Esophagus muscularis mucosa (tissue), 4 donors: Measurements from ENCODE around the gene NTRK2.

Experiments
- CTCF ChIP-seq, 3 experiments: fragments of 200-600 bp in 2 of 3; fragments of 450-650 bp in 1 of 3; sonication (generic) in 2 of 3; IDR thresholded peaks; one replicate each; pipeline ENCODE4 v1.5.1; 2017 to 2019; ENCODE audit warnings: antibody characterized with exemption in 3 of 3, mild to moderate bottlenecking in 2 of 3, moderate library complexity in 1 of 3
- EP300 ChIP-seq: sonication (generic); formaldehyde crosslinking; IDR thresholded peaks from one replicate; pipeline ENCODE4 v1.6.1; 2017; ENCODE audit warnings: antibody characterized with exemption
- POLR2A ChIP-seq: fragments of 450-650 bp; IDR thresholded peaks from one replicate; pipeline ENCODE4 v1.6.1; 2017; ENCODE audit warnings: antibody characterized with exemption, moderate library complexity, mild to moderate bottlenecking, low read depth
- POLR2AphosphoS5 ChIP-seq, 2 donors: sonication (generic); formaldehyde crosslinking; IDR thresholded peaks; one replicate each; pipeline ENCODE4 v1.6.1; 2017; ENCODE audit warnings: antibody characterized with exemption in 2 of 2

- no peak for TF ChIP-seq CTCF (IDR thresholded peaks at IDR 0.05)
- TF ChIP-seq POLR2AphosphoS5 (IDR thresholded peaks at IDR 0.05), result no peak
- TF ChIP-seq POLR2A, result no peak
- TF ChIP-seq EP300, result no peak
Measured at GRCh38 chr9:84772511-84772910, 103.0 kb downstream of the NTRK2 start.
